Measurements from ENCODE around the gene EAF1. TPM values are rescaled to one million over a fixed set of nuclear protein-coding genes. Genes with fewer than 3 reads are reported as not detected.

EAF1 gene
- total and polyA plus RNA-seq, 2 of the 8 experiments (the other 6 are each of a cell fraction or from before 2014, with no cell fraction given): 13.9 to 26.8 TPM

GRCh38 chr3:15467227-15468181 is 40.1 kb downstream of the EAF1 start (continued):
- TF ChIP-seq CHD7 (IDR thresholded peaks at IDR 0.05; ENCODE audit: insufficient replicate concordance, low read length) (no peak), BRCA1 (IDR thresholded peaks at IDR 0.05; ENCODE audit: low read depth, low read length) (no peak), SUZ12 (IDR thresholded peaks at IDR 0.05; ENCODE audit: low read length) (no peak), BCL11A (IDR thresholded peaks at IDR 0.05; ENCODE audit: low read depth in 2 of 2, low read length in 2 of 2) (no peak), SIRT6 (IDR thresholded peaks at IDR 0.05; ENCODE audit: low read length) (no peak), POLR2A (IDR thresholded peaks at IDR 0.05; ENCODE audit: control extremely low read depth in 1 of 2, low read depth in 2 of 2, low read length in 2 of 2) (no peak), EZH2 (IDR thresholded peaks at IDR 0.05; ENCODE audit: low read depth, low read length, severe bottlenecking) (no peak)

All from H1 (cell line).